ENCODE measurements around the gene SLC22A12.

SLC22A12 gene

GRCh38 chr11:64642871-64643255 lies 51.8 kb downstream of the SLC22A12 start:
- no peak overlapping the region for H3K4me3 ChIP-seq (ENCODE audit: low read length)
- no peak for TF ChIP-seq ZNF274 (IDR thresholded peaks at IDR 0.05; ENCODE audit: low read depth, low read length)

DNA sequence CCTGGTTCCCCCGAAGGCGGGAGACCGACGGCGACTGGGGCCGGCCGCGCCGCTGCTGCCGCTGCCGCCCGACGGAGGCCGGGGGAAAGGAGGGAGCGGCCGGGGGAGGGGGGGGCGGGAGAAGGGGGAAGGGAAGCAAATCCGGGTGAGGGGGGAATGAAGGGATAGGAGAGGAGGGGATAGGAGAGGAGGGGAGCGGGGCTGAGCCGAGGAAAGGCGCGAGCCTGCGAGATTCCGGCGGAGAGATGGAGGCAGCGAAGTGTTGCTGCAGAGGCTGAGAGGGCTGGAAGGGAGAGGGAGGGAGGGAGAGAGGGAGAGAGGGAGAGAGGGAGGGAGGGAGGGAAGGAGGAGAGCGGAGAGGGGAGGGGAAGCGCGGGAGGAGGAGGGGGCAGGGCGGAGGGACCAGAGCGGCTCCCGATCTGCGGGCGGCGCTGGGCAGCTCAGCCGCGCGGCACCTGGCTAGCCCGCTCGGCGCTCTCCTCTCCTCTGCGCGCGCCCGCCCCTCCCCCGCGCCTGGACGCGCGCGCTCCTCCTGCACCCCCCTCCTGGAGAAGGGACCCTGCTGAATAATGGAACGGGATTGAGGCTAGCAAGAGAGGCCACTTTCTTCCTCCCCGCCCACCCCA lies 52.3 kb downstream of the SLC22A12 start:
- TF ChIP-seq ZNF274 (IDR thresholded peaks at IDR 0.05; ENCODE audit: low read depth, low read length), result no peak
- no peak overlapping the region for H3K4me3 ChIP-seq (ENCODE audit: low read length)

- no peak overlapping the region for H3K4me3 ChIP-seq (ENCODE audit: low read length)
- no peak for TF ChIP-seq ZNF274 (IDR thresholded peaks at IDR 0.05; ENCODE audit: low read depth, low read length)
Measured at GRCh38 chr11:64643920-64644646, 53.1 kb downstream of the SLC22A12 start.

DNA sequence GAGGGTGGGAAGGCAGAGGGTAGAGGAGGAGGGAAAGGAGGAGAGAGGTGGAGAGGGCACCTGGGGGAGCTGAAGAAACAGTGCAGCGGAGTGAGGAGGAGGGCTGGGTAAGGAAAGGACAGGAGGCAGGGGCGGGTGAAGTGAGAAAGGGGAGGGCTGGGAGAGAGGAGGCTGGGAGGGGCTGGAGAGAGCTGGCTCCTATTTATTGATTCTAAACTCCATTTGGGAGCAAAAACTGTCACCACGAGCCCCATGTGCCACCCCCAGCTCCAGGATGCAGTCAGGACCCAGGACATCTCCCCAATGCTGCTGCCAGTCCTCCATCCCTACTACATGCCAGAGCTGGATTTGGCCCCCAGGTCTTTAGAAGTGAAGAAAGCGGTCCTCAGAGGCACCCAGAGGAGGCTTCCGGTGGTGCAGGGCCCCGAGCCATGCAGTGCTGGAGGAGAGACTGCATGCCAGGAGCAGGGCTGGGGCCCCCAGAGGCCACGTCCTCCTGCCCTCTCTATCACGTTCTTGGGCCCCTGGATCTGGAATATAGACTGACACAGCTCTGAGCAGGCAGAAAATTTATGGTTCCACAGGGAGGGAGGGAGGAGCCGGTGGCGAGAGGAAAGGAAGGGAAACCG lies 53.7 kb downstream of the SLC22A12 start:
- no peak for TF ChIP-seq ZNF274 (IDR thresholded peaks at IDR 0.05; ENCODE audit: low read depth, low read length)
- H3K4me3 ChIP-seq (ENCODE audit: low read length), result no peak overlapping the region

GRCh38 chr11:64647019-64647779 lies 56.2 kb downstream of the SLC22A12 start:
- H3K4me3 ChIP-seq (ENCODE audit: low read length), result no peak overlapping the region
- no peak for TF ChIP-seq ZNF274 (IDR thresholded peaks at IDR 0.05; ENCODE audit: low read depth, low read length)

- H3K4me3 ChIP-seq (ENCODE audit: low read length), result no peak overlapping the region
- no peak for TF ChIP-seq ZNF274 (IDR thresholded peaks at IDR 0.05; ENCODE audit: low read depth, low read length)
Measured at GRCh38 chr11:64648551-64648950, 57.5 kb downstream of the SLC22A12 start.

DNA sequence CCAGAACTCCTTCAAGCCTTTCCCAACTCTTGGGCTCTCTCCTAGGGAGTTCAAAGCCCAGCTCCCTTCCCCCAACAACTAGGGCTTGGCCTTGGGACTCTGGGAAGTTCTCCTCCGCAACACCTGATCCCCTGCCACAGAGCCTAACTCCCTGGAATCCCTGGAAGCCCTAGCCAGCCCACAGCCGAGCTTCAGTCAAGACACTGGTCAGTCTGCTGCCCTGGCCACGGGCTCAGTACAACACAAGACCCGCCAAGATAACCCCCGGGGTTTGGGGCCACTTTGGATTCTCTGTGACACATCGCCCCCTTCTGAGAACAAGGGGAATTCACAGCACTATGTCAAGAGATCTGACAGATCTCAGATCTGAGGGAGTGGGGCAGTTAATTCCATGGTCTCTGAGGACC lies 58.3 kb downstream of the SLC22A12 start:
- no peak for TF ChIP-seq ZNF274 (IDR thresholded peaks at IDR 0.05; ENCODE audit: low read depth, low read length)
- H3K4me3 ChIP-seq (ENCODE audit: low read length), result no peak overlapping the region

- no peak for TF ChIP-seq ZNF274 (IDR thresholded peaks at IDR 0.05; ENCODE audit: low read depth, low read length)
- no peak overlapping the region for H3K4me3 ChIP-seq (ENCODE audit: low read length)
Measured at GRCh38 chr11:64650923-64651523, 60.0 kb downstream of the SLC22A12 start.
